ENCODE measurements around the gene KCNJ2.

Gene KCNJ2

GRCh38 chr17:70159980-70160379 lies 9.4 kb upstream of the KCNJ2 start:
- DNase-seq (ENCODE audit: low spot score): no peak

- DNase-seq (ENCODE audit: low spot score): no peak
These were observed 7.8 kb upstream of the KCNJ2 start for GRCh38 chr17:70161519-70161918.

DNA sequence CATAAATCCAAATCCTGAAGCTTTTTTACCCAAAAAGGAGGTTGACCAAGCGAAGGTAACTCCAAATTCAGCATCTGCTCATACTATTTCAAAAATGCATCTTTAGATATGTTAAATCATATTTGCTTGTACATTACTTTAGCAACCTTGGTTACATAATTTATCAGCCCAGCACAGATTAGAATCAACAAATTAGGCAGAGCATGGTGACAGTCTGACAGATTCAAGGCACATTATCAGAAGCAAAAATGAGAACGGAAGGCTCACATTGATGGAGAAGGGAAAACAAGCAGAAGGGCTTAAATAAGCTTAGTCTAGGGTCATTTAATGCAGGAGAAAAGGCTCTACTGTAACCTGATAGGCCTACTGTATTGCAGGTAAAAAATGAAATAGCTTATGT lies 3.9 kb upstream of the KCNJ2 start:
- DNase-seq (ENCODE audit: low spot score): no peak

DNA sequence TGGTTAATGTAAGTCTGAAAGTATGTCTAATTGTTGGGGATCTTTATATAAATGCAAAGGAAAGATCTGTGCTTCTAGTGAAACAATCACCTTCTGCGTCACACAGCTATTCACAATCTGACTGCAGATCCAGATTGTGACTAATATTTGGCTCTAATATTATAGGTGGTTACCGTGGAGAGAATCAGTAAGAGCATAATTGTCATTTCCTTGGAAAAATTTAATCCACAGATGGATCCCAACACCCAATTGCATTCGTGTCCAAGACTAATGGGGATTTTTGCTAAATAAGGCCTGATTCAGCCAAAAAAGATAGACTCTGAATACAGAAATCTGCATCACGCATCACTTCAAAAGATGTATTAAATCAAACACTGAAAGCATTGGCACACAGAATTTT lies 2.7 kb upstream of the KCNJ2 start:
- no peak for DNase-seq (ENCODE audit: low spot score)

DNA sequence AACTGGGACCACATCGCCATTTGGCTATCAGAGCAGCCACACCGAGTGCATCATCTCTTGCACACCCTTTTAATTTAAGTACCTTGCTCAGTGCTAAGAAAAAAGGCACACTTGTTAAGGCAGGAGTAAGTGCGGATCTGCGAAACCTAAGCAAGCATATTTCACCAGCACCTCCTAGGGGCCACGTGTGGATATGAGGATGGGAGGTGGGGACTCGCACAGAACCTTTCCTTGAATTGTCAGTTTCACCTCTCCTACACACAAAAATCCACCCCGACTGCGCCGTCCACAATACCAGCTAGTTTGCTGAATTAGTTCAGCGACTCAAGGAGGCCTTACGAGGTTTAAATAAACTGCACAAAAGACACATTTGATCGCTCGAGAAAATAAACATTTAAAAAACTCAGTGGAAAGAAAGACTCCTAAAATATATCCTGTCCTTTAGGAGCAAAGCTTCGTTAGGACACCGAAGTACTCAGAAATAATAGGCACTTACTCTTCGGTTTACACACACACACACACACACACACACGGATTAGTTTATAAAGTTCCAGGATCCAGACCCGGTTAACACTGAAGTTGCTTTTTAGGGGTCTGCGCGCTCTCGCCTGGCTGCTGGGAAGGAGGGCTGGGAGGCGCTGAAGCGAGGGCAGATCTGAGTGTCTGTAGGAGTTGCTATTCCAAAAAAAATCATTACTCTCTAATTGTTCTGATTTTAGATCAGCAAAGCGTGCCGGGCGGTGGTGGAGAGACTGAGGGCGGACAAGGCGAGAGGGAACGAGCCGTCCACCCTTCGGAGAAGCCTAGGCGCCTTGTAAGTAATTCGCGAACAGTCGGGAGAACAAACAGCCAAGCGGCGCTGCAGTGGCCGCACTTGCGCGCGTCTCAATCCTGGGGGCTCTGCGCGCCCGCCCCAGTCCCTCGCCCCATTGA lies 1.0 kb upstream of the KCNJ2 start:
- no peak for DNase-seq (ENCODE audit: low spot score)

DNA sequence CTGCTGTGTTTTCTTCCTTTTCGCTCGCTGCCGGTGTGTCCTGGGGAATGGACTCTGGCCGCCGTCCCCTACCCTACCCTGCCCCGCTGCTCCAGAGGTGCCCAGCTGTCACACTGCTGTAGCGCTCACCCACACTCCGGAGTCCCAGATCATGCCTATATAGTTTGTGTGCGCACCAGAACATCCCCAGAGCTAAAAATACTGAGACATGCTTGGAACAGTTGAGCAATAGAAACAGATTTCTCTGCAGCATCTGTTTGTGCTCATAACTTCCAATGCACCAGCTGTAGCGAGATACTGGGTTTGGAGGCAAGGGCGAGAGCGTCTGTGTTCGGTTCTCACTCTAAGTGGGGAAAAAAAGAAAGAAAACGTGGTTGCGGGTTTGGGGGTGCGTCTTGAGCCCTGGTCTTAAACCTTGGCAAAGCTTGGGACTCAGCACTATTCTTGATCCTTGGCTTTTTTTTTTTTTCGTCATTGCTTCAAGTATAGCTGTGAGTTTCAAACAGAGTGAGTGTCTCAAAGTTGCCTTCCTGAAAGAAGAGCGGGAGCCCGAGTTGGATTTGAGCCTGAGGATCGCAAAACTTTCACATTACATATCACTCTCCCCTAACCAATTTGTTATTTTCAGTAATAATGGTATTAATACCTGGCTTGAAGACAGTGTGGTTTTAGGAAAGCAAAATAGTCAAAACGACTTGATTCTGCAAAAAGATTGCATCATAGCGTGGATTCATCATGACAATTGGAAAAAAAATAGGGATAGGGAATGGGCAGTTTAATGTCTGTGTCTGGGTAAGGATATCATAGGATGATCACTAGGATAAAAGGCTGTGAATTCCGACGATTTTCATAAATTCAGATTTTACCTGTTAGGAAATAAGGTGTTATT lies 621 bp downstream of the KCNJ2 start:
- no peak for DNase-seq (ENCODE audit: low spot score)

DNA sequence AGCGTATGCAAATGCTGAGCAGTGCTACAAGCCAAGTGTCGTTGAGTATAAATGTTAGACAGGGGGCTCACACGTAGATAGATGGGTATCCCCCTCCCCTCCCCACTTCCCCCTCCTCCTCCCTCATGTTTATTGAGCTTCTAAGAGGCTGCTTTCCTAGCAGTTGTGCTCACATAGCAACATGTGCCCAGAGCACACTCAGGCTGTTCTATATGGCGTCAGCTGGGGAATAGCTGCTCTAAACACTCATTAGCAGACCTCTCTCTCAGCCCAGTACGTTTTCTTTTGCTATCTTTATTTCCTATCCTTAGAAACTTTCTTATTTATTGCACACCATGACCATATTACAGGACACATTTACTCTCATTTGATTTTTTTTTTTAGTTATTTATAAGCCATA lies 1.8 kb downstream of the KCNJ2 start:
- no peak for DNase-seq (ENCODE audit: low spot score)

GRCh38 chr17:70172449-70172848 lies 3.1 kb downstream of the KCNJ2 start:
- no peak for DNase-seq (ENCODE audit: low spot score)

- DNase-seq (ENCODE audit: low spot score): no peak
These were observed 3.6 kb downstream of the KCNJ2 start for GRCh38 chr17:70172923-70173322.

DNA sequence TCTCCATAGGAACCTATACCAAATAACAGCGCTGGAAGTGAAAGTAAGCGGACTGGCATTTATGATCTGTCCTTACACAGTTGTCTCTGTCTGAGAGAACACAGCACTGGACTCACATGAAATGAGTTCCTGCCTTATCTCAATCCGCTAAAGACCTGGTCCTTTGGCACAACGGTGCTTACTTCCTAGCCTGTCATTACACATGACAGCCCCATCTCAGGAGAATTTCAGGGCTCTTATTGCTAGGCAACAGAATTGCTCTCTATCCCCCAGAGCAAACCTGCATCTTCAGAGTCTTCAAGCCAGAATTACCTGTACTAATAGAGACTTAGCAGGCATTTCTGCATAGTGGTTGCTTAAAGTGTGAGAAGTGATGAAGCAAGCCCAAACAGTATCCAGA lies 4.3 kb downstream of the KCNJ2 start:
- no peak for DNase-seq (ENCODE audit: low spot score)

GRCh38 chr17:70181376-70181775 lies 12.0 kb downstream of the KCNJ2 start:
- DNase-seq (ENCODE audit: low spot score): no peak

DNA sequence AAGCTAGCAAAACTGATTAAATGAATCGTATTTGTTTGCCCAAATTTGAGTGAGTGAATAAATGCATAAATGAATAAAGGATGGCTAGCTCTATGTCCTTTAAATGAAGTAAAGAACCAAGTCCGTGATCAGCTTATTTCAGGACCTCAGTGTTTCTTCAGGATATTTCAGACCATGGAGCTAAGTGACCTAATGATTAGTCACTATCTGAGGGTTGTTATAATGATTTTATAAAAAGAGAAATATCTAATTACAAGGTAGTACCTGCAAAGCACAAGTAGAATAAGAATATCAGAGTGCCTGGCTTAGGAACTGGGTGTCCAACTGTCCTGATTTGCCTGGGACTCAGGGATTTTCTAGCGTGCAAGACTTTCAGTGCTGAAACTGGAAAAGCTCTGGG lies 12.5 kb downstream of the KCNJ2 start:
- no peak for DNase-seq (ENCODE audit: low spot score)

GRCh38 chr17:70183508-70183907 lies 14.2 kb downstream of the KCNJ2 start:
- no peak for DNase-seq (ENCODE audit: low spot score)

GRCh38 chr17:70184207-70184606 lies 14.9 kb downstream of the KCNJ2 start:
- DNase-seq (ENCODE audit: low spot score): no peak

DNA sequence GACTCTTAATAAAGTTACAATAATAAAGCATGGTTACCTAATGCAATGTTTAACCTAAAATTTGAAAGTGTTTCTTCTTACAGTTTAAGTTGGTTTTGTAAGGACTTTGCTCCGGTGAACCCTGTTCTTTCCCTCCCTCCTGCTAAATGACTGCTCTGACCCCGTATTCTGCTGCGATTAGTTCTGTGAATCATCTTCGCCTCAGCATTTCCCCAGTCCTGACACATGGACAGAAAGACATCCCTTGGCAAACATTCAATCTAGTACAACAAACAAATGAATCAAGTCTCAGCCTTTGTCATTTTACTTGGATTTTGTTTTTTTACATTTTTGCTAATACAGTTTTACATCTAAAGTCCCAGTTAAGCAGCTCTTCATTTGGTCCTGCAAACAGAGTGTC lies 15.4 kb downstream of the KCNJ2 start:
- DNase-seq (ENCODE audit: low spot score): no peak

DNA sequence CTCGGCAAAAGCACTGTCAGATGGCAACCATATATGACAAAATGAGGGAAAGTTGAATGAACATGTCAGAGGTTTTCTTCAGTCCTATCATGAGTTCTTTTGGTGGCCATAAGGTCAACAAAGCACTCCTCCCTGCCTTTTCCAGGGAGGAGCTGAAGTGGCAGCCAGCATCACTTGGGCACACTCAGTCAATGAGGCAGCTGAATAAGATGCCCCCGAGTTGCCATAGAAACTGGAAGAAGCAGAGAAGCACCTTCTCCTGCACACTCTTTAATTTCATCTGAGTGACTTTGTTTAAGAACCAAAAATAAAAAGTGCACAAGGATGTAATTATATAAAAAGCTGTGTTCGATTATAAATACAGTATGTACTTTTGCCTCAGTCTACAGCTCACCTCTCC lies 16.0 kb downstream of the KCNJ2 start:
- no peak for DNase-seq (ENCODE audit: low spot score)

DNA sequence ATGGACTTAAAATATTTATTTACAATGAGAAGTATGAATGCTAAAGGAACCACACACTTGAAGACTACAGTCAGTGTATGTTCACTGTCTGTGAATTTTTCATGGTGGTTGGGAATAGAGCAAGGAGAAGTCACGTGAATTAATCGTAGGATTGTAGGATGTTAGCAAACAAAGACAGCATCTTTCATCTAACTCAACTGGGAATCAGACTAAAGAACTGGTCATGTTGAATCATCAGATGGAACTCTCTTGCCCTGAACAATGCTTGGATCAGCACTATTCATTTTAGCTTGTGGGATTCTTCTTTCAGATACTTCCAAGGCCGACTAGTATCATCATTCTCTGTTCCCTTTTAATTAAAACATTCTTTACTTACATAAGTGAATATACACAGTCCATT lies 18.1 kb downstream of the KCNJ2 start:
- no peak for DNase-seq (ENCODE audit: low spot score)

- DNase-seq (ENCODE audit: low spot score): no peak
These were observed 21.9 kb downstream of the KCNJ2 start for GRCh38 chr17:70190959-70191805.

DNA sequence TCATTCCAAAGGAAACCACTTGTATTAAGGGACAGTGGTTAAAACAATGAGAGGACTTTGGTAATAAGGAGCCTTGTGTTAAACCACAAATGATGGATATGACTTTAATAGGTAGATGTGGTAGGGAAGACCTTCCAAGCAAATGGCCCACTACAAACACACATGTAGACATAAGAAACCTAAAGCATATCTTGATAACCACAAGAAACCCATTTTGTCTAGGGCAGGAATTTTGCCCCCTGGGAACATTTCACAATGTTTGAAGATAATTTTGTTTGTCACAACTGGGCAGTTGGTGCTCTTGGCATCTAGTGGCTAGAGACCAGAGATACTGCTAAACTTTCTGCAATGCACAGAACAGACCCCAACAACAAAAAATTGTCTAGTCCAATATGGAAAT lies 25.8 kb downstream of the KCNJ2 start:
- no peak for DNase-seq (ENCODE audit: low spot score)

GRCh38 chr17:70201872-70202419 lies 32.6 kb downstream of the KCNJ2 start:
- DNase-seq (ENCODE audit: low spot score): no peak

GRCh38 chr17:70202840-70203239 lies 33.5 kb downstream of the KCNJ2 start:
- no peak for DNase-seq (ENCODE audit: low spot score)

DNA sequence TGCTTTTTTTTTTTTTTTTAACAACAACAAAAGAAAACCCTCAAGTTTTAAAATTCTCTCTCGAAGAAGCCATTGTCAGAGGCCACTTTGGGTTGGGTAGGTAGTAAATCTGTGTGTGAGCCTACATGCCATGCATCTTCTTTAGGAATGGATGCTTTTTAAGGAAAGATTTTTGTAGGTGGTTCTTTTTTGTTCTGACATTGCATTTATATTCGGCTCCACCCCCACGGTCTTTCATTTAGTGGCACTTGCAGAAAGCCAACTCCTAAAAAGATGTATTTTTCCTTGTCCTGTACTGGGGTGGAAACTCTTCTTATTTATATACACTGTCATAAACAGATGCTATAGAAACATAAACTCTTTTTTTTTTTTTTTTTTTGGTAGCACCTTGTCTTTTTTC lies 35.1 kb downstream of the KCNJ2 start:
- DNase-seq (ENCODE audit: low spot score): no peak
